Vein endothelial cell (primary cell): ENCODE data around the gene SCAI. TPM values are rescaled to one million over a fixed set of nuclear protein-coding genes. Genes with fewer than 3 reads are reported as not detected.

Source experiments
- total RNA-seq: library from RNA; depleted of rRNA; stranded (reverse); fragments of >200 nt; gene quantifications from 2 replicates; pipeline ENCODE4 v1.2.3, GENCODE V29; 2012

Gene SCAI
- 8.5 and 9.4 TPM in 2 replicates for total RNA-seq

GRCh38 chr9:125143377-125144090 lies at the start of gene SCAI:
Gene SCAI, minus strand, starts transcription at chr9:125143528. Its CDS starts 91 bp downstream, at chr9:125143437.

GRCh38 chr9:125189361-125190289 lies 46.3 kb upstream of the SCAI start, which contains the start of gene PPP6C:
Gene PPP6C, minus strand, starts transcription at chr9:125189803. Its CDS starts 85 bp downstream, at chr9:125189718.

GRCh38 chr9:124940894-124941678 lies 202.2 kb downstream of the SCAI start, which contains the start of gene GOLGA1:
Gene GOLGA1, minus strand, starts transcription at chr9:124941083. Its CDS starts 2,372 bp downstream, at chr9:124938711.

Other genes with a start within 250 kb of the SCAI start
- gene GOLGA1, start 202.4 kb downstream of the SCAI start, total RNA-seq = 12.1 and 13.8 TPM in 2 replicates
- gene PPP6C, start 46.3 kb upstream of the SCAI start, total RNA-seq = 41.2 and 43.4 TPM in 2 replicates
- 22.2 and 26.5 TPM in 2 replicates for gene RABEPK, start 57.0 kb upstream of the SCAI start, total RNA-seq
- 130 and 137 TPM in 2 replicates for gene HSPA5, start 97.8 kb upstream of the SCAI start, total RNA-seq
- gene GAPVD1, start 118.3 kb upstream of the SCAI start, total RNA-seq = 60.1 and 78.0 TPM in 2 replicates